ENCODE data around the gene CENPP.

CENPP gene

DNA sequence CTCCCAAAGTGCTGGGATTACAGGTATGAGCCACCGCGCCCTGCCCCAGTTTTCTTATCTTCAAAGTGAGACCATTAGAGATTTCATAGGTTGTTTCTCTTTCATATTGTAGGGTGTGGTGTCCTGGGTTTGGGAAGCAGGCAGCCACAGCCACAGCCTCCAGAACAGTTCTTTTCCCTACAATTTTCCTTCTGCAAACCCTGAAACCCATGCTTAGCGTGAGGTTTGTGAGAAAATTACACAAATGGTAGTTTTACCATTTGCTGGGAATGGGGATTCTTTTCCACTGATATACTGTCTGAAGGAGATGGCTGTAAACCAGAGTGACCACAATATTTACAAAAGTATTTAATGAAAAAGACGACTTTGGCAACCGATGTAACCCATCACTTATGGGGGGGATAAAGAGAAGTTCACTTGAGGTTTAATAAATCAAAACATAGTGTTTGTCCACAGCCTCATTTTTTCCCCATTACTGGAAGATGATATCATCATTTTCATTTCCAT lies 236.8 kb downstream of the CENPP start:
- Histone ChIP-seq H3K27me3 (ENCODE audit: low read length) (no peaks in the 10 kb centered on the region), H4K20me1 (ENCODE audit: low read depth, low read length) (no peaks in the 10 kb centered on the region), H2AFZ (ENCODE audit: low read depth, low read length, severe bottlenecking) (no peak overlapping the region), H3K9me3 (ENCODE audit: insufficient read depth, low read length) (no peaks in the 10 kb centered on the region), H3K79me2 (ENCODE audit: insufficient read depth, low read length) (no peaks in the 10 kb centered on the region), H3K4me3 (ENCODE audit: insufficient read depth, low read length, poor library complexity, severe bottlenecking) (no peak overlapping the region), H3F3A (ENCODE audit: insufficient read depth) (no peaks in the 10 kb centered on the region), H3K36me3 (ENCODE audit: low read length) (peaks cover 2% of the 10 kb centered on the region; the same call in 1 of the 2 replicates), H3K4me2 (ENCODE audit: low read depth, low read length, poor library complexity, severe bottlenecking) (no peak overlapping the region), H3K9me2 (replicated peaks; ENCODE audit: insufficient read depth, low read length) (no peaks in the 10 kb centered on the region), H3K27ac (ENCODE audit: low read depth, low read length) (no peak overlapping the region), H3K9ac (ENCODE audit: low read length) (no peak overlapping the region)
- TF ChIP-seq, protein P1, sequence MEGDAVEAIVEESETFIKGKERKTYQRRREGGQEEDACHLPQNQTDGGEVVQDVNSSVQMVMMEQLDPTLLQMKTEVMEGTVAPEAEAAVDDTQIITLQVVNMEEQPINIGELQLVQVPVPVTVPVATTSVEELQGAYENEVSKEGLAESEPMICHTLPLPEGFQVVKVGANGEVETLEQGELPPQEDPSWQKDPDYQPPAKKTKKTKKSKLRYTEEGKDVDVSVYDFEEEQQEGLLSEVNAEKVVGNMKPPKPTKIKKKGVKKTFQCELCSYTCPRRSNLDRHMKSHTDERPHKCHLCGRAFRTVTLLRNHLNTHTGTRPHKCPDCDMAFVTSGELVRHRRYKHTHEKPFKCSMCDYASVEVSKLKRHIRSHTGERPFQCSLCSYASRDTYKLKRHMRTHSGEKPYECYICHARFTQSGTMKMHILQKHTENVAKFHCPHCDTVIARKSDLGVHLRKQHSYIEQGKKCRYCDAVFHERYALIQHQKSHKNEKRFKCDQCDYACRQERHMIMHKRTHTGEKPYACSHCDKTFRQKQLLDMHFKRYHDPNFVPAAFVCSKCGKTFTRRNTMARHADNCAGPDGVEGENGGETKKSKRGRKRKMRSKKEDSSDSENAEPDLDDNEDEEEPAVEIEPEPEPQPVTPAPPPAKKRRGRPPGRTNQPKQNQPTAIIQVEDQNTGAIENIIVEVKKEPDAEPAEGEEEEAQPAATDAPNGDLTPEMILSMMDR (IDR thresholded peaks at IDR 0.05; ENCODE audit: insufficient read depth, low read length, poor library complexity, severe bottlenecking), result no peak
- TF ChIP-seq EZH2phosphoT487 (conservative IDR thresholded peaks at IDR 0.05; ENCODE audit: low read length), result no peak

DNA sequence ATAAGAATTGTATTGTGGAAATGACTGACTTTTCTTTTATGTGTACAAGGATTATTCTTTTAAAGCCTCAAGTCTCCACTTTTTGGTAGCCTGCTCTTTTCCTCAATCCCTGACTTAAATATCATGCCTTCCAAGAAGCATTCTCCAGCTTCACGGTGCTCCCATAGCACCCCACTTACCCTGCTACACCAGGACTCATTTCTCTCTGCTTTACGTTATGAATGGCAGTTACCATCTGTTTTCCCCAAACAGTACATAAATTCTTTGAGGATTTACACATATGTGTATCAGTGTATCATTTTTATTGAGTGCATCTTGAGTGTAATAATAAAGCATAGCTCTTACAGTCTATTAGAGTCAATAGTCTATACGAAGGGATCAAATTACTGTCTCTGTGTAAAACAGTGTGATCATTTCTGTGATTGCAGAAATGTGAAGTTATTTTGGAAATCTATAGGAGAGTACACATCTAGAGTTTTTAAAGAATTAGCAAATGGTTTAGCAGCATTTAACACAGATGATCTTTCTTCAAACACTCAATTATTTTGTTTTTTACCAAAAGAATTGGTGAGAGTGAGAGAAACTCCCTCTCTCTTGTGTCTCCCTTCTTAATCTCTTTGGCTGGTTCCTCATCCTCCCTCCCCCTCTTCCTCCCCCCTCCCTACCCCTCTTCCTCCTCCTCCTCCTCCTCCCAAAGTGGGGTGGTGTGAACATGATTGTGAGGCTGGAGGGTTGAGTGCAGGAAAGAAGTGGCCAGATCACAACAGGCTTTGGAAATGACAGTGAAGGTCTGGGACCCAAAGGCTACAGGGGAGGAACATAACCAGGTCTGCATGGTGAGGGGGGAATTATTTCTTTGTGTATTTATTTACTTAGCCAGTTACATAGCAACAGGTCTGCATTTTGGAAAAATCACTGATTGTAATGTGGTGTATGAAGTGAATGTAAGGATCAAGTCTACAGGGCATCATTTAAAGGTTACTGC lies 237.7 kb downstream of the CENPP start:
- H3K4me2 ChIP-seq (ENCODE audit: low read depth, low read length, poor library complexity, severe bottlenecking), result no peak overlapping the region
- no peak overlapping the region for H3K4me3 ChIP-seq (ENCODE audit: insufficient read depth, low read length, poor library complexity, severe bottlenecking)
- TF ChIP-seq, protein P1 (IDR thresholded peaks at IDR 0.05; ENCODE audit: insufficient read depth, low read length, poor library complexity, severe bottlenecking), result no peak
- TF ChIP-seq EZH2phosphoT487 (conservative IDR thresholded peaks at IDR 0.05; ENCODE audit: low read length), result no peak
- peaks cover 4% of the 10 kb centered on the region; the same call in 1 of the 2 replicates for H3K36me3 ChIP-seq (ENCODE audit: low read length)
- H3K79me2 ChIP-seq (ENCODE audit: insufficient read depth, low read length), result no peaks in the 10 kb centered on the region
- H4K20me1 ChIP-seq (ENCODE audit: low read depth, low read length), result no peaks in the 10 kb centered on the region
- H3K9ac ChIP-seq (ENCODE audit: low read length), result no peak overlapping the region
- no peaks in the 10 kb centered on the region for H3K9me2 ChIP-seq (replicated peaks; ENCODE audit: insufficient read depth, low read length)
- H3K27ac ChIP-seq (ENCODE audit: low read depth, low read length), result no peak overlapping the region
- H3K27me3 ChIP-seq (ENCODE audit: low read length), result no peaks in the 10 kb centered on the region
- H2AFZ ChIP-seq (ENCODE audit: low read depth, low read length, severe bottlenecking), result no peak overlapping the region
- H3F3A ChIP-seq (ENCODE audit: insufficient read depth), result no peaks in the 10 kb centered on the region
- H3K9me3 ChIP-seq (ENCODE audit: insufficient read depth, low read length), result no peaks in the 10 kb centered on the region

DNA sequence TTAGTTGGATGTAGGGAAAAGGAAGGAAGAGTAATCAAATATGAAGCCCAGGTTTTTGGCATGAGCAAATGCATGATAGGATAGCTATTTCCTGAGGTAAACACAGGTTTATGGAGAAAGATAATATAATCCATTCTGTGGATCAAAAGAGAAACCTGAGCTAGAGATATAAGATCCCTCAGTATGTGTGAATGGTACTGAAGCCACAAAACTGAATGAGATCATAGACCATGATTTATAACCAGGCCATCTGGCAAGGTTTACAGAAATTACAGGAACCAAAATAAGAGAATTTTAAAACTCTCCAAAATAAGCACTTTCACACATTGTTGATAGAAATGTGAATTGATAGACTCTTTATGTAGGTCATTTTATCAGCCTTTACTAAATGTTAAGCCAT lies 238.8 kb downstream of the CENPP start:
- no peaks in the 10 kb centered on the region for H3K79me2 ChIP-seq (ENCODE audit: insufficient read depth, low read length)
- no peak for TF ChIP-seq EZH2phosphoT487 (conservative IDR thresholded peaks at IDR 0.05; ENCODE audit: low read length)
- TF ChIP-seq, protein P1 (IDR thresholded peaks at IDR 0.05; ENCODE audit: insufficient read depth, low read length, poor library complexity, severe bottlenecking), result no peak
- no peak overlapping the region for H3K4me2 ChIP-seq (ENCODE audit: low read depth, low read length, poor library complexity, severe bottlenecking)
- no peak overlapping the region for H2AFZ ChIP-seq (ENCODE audit: low read depth, low read length, severe bottlenecking)
- H3K9me2 ChIP-seq (replicated peaks; ENCODE audit: insufficient read depth, low read length), result no peaks in the 10 kb centered on the region
- H4K20me1 ChIP-seq (ENCODE audit: low read depth, low read length), result no peaks in the 10 kb centered on the region
- H3K27me3 ChIP-seq (ENCODE audit: low read length), result no peaks in the 10 kb centered on the region
- no peak overlapping the region for H3K27ac ChIP-seq (ENCODE audit: low read depth, low read length)
- H3K9me3 ChIP-seq (ENCODE audit: insufficient read depth, low read length), result no peaks in the 10 kb centered on the region
- H3F3A ChIP-seq (ENCODE audit: insufficient read depth), result no peaks in the 10 kb centered on the region
- H3K4me3 ChIP-seq (ENCODE audit: insufficient read depth, low read length, poor library complexity, severe bottlenecking), result no peak overlapping the region
- H3K36me3 ChIP-seq (ENCODE audit: low read length), result peaks cover 4% of the 10 kb centered on the region; the same call in 1 of the 2 replicates
- H3K9ac ChIP-seq (ENCODE audit: low read length), result no peak overlapping the region
